Hepatocyte (in vitro differentiated cells): ENCODE measurements around the gene SLC39A12. TPM values are rescaled to one million over a fixed set of nuclear protein-coding genes. Genes with fewer than 3 reads are reported as not detected.
A peak's percentile ranks its signal among the peaks of the same experiment; 100 is the strongest.

Source experiments
- DNase-seq: peaks from one replicate; pipeline ENCODE4 v3.0.0-alpha.2; 2016; ENCODE audit warnings: low spot score
- H2AFZ ChIP-seq: fragments of 200-600 bp; sonication (generic); 2 replicates; pipeline ENCODE4 v1.6.0; 2016; ENCODE audit warnings: antibody characterized with exemption, mild to moderate bottlenecking
- H3K27ac ChIP-seq: fragments of 200-600 bp; sonication (generic); 2 replicates; pipeline ENCODE4 v1.5.1; 2016; ENCODE audit warnings: mild to moderate bottlenecking
- H3K27me3 ChIP-seq: fragments of 200-600 bp; sonication (generic); 2 replicates; pipeline ENCODE4 v1.6.1; 2016
- H3K36me3 ChIP-seq: fragments of 200-600 bp; sonication (generic); replicated peaks from 2 replicates; pipeline ENCODE4 v1.5.1; 2016; ENCODE audit warnings: low read depth; ENCODE audit not compliant: insufficient read depth
- H3K4me1 ChIP-seq: fragments of 200-600 bp; sonication (generic); 2 replicates; pipeline ENCODE4 v1.5.1; 2016; ENCODE audit warnings: mild to moderate bottlenecking, moderate library complexity; ENCODE audit not compliant: insufficient read depth
- H3K4me2 ChIP-seq: fragments of 200-600 bp; sonication (generic); 2 replicates; pipeline ENCODE4 v1.6.0; 2016
- H3K4me3 ChIP-seq: fragments of 200-600 bp; sonication (generic); 2 replicates; pipeline ENCODE4 v1.5.1; 2016; ENCODE audit warnings: mild to moderate bottlenecking
- H3K79me2 ChIP-seq: fragments of 200-600 bp; sonication (generic); 2 replicates; pipeline ENCODE4 v1.6.0; 2017; ENCODE audit warnings: mild to moderate bottlenecking
- H3K9me2 ChIP-seq: fragments of 200-600 bp; sonication (generic); replicated peaks from 2 replicates; pipeline ENCODE4 v1.6.0; 2017; ENCODE audit warnings: mild to moderate bottlenecking; ENCODE audit not compliant: insufficient read depth
- H3K9me3 ChIP-seq: fragments of 200-600 bp; sonication (generic); 2 replicates; pipeline ENCODE4 v1.5.1; 2016; ENCODE audit warnings: low read depth, mild to moderate bottlenecking
- H4K20me1 ChIP-seq: fragments of 200-600 bp; sonication (generic); 2 replicates; pipeline ENCODE4 v1.6.0; 2016; ENCODE audit warnings: mild to moderate bottlenecking; ENCODE audit not compliant: insufficient read depth, poor library complexity, severe bottlenecking
- EZH2 ChIP-seq: fragments of 200-600 bp; sonication (generic); IDR thresholded peaks from 2 replicates; pipeline ENCODE4 v1.6.1; 2016; ENCODE audit warnings: antibody characterized with exemption, mild to moderate bottlenecking, borderline replicate concordance
- EZH2phosphoT487 ChIP-seq: fragments of 200-600 bp; sonication (generic); IDR thresholded peaks from one replicate; pipeline ENCODE4 v1.6.1; 2018; ENCODE audit warnings: antibody characterized with exemption, mild to moderate bottlenecking, low read depth, moderate library complexity; ENCODE audit not compliant: unreplicated experiment, severe bottlenecking
- WGBS: methylation state at CpG from one replicate; pipeline ENCODE4 v1.1.6; 2016; ENCODE audit warnings: low lambda C conversion rate; ENCODE audit errors: missing lambda C conversion rate; 5-methylcytosine and 5-hydroxymethylcytosine counted together
- polyA plus RNA-seq: library from polyadenylated mRNA; unstranded; fragments of >200 nt; fragmentation: Nextera tagmentation; extraction: Ambion mirVana; gene quantifications from 2 replicates; pipeline ENCODE4 v1.2.1, GENCODE V29; 2016
- total RNA-seq: library from RNA; depleted of rRNA; stranded (reverse); fragments of >200 nt; gene quantifications from 2 replicates; pipeline ENCODE4 v1.2.3, GENCODE V29; 2014
- TF ChIP-seq, protein P1 (sequence below): fragments of 200-600 bp; sonication (generic); IDR thresholded peaks from 2 replicates; pipeline ENCODE4 v1.5.1; 2016; ENCODE audit warnings: antibody characterized with exemption, mild to moderate bottlenecking; ENCODE audit not compliant: poor library complexity

The SLC39A12 gene
- total and polyA plus RNA-seq, 2 experiments from 2014 or later = not detected

- no peak for DNase-seq
- TF ChIP-seq EZH2 (no peak), EZH2phosphoT487 (no peak)
- TF ChIP-seq, protein P1, sequence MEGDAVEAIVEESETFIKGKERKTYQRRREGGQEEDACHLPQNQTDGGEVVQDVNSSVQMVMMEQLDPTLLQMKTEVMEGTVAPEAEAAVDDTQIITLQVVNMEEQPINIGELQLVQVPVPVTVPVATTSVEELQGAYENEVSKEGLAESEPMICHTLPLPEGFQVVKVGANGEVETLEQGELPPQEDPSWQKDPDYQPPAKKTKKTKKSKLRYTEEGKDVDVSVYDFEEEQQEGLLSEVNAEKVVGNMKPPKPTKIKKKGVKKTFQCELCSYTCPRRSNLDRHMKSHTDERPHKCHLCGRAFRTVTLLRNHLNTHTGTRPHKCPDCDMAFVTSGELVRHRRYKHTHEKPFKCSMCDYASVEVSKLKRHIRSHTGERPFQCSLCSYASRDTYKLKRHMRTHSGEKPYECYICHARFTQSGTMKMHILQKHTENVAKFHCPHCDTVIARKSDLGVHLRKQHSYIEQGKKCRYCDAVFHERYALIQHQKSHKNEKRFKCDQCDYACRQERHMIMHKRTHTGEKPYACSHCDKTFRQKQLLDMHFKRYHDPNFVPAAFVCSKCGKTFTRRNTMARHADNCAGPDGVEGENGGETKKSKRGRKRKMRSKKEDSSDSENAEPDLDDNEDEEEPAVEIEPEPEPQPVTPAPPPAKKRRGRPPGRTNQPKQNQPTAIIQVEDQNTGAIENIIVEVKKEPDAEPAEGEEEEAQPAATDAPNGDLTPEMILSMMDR = no peak
- Histone ChIP-seq H2AFZ (no peak overlapping the region), H3K4me3 (no peak overlapping the region), H4K20me1 (no peaks in the 10 kb centered on the region), H3K27ac (no peak overlapping the region), H3K9me2 (no peaks in the 10 kb centered on the region), H3K4me1 (no peaks in the 10 kb centered on the region), H3K79me2 (no peaks in the 10 kb centered on the region), H3K27me3 (no peaks in the 10 kb centered on the region), H3K9me3 (no peaks in the 10 kb centered on the region), H3K36me3 (no peaks in the 10 kb centered on the region), H3K4me2 (no peak overlapping the region)
- WGBS = 90% methylated on average over 4 of the region's 4 CpGs
Observed at GRCh38 chr10:18066947-18067346, 115.2 kb downstream of the SLC39A12 start.

DNA sequence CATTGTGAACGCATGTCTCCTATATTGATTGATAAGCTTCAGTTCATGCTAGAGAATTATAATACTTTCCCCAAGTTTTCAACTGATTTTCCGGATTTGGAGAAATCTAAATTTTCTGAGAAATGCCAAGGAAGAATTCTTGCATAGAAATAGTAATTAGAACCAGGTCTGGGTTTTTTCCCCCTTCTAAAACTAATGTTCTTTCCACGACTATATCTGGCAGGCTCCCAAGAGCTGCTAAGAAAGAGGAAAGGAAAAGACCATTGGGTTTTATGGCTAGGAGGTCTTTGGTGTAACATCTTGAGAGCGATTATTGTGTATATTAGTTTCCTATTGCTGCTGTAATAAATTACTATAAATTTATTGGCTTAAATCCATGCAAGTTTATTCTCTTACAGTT, 116.7 kb downstream of the SLC39A12 start:
- H3K79me2 ChIP-seq = no peaks in the 10 kb centered on the region
- 79% methylated on average over 4 of the region's 4 CpGs for WGBS
- TF ChIP-seq, protein P1 = no peak
- TF ChIP-seq EZH2phosphoT487 (no peak), EZH2 (no peak)
- no peak overlapping the region for H3K4me3 ChIP-seq
- no peaks in the 10 kb centered on the region for H3K9me3 ChIP-seq
- no peaks in the 10 kb centered on the region for H3K36me3 ChIP-seq
- H3K9me2 ChIP-seq = no peaks in the 10 kb centered on the region
- no peaks in the 10 kb centered on the region for H3K27me3 ChIP-seq
- H2AFZ ChIP-seq = no peak overlapping the region
- H3K4me1 ChIP-seq = no peaks in the 10 kb centered on the region
- no peak overlapping the region for H3K4me2 ChIP-seq
- no peak overlapping the region for H3K27ac ChIP-seq
- DNase-seq = peak; percentile 11
- H4K20me1 ChIP-seq = no peaks in the 10 kb centered on the region

DNA sequence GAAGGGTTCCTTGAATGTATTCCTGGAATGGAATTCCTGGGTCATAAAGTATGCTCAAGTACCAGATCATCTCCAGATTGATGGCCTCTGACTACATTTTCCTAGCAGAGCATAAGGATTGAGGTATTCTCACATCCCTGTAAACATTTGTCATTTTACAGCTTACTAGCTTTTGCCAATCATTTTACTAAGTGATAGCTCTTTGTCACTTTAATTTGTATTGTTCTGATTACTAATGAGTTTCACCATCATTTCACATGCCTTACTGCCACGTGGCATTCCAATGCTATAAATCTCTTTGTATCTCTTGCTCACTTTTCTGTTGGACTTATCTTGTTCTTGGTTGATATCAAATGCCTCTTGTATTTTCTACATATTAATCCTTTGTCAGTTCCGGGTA, 119.9 kb downstream of the SLC39A12 start:
- Histone ChIP-seq H3K27ac (no peak overlapping the region), H3K79me2 (no peaks in the 10 kb centered on the region), H3K4me1 (no peaks in the 10 kb centered on the region), H4K20me1 (no peaks in the 10 kb centered on the region), H3K27me3 (peaks cover 8% of the 10 kb centered on the region), H3K4me3 (no peak overlapping the region), H3K36me3 (no peaks in the 10 kb centered on the region), H3K9me3 (no peaks in the 10 kb centered on the region), H2AFZ (no peak overlapping the region), H3K4me2 (no peak overlapping the region), H3K9me2 (no peaks in the 10 kb centered on the region)
- TF ChIP-seq EZH2 (no peak), EZH2phosphoT487 (no peak)
- TF ChIP-seq, protein P1 = no peak
- DNase-seq = no peak
- 78% methylated on average over 2 of the region's 2 CpGs for WGBS

DNA sequence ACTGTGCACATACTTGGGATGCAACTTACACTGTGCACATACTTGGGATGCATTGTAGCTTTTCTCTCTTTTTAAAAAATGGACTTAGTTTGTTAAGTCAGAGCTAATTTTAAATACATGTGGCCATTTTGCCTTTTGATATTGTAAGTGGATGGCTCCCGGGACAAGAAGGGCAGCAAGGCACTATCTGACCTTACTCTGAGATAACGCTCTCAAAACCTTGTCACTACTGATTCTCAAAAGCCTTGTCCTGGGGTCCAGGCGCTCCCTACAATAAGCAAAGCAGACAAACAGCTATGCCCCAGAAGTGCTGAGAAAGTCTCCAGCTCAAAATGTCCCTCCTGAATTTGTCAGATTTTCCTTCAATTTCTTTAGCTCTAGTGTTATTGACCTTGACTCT, 121.6 kb downstream of the SLC39A12 start:
- Histone ChIP-seq H3K27me3 (peaks cover 8% of the 10 kb centered on the region), H3K79me2 (no peaks in the 10 kb centered on the region), H2AFZ (no peak overlapping the region), H3K9me2 (no peaks in the 10 kb centered on the region), H3K4me1 (no peaks in the 10 kb centered on the region), H3K27ac (no peak overlapping the region), H3K9me3 (no peaks in the 10 kb centered on the region), H4K20me1 (no peaks in the 10 kb centered on the region), H3K4me3 (no peak overlapping the region), H3K36me3 (no peaks in the 10 kb centered on the region), H3K4me2 (no peak overlapping the region)
- TF ChIP-seq EZH2 (no peak), EZH2phosphoT487 (no peak)
- TF ChIP-seq, protein P1 = no peak
- no peak for DNase-seq
- 85% methylated on average over 3 of the region's 3 CpGs for WGBS
